GM19468 (cell line): ENCODE data around the gene CARM1.
"Not testable (repeated sequence)": the region's sequence is repeated elsewhere in the genome, so short reads cannot be mapped to it uniquely, and the experiment has no call there.

ENCODE experiments used
- ATAC-seq: cut with Tn5 transposase; IDR thresholded peaks from one replicate; pipeline ENCODE4 v1.9.1; 2021; ENCODE audit warnings: mild to moderate bottlenecking, moderate library complexity, moderate number of reproducible peaks; ENCODE audit not compliant: unreplicated experiment; ENCODE audit errors: extremely low read depth

CARM1 gene

DNA sequence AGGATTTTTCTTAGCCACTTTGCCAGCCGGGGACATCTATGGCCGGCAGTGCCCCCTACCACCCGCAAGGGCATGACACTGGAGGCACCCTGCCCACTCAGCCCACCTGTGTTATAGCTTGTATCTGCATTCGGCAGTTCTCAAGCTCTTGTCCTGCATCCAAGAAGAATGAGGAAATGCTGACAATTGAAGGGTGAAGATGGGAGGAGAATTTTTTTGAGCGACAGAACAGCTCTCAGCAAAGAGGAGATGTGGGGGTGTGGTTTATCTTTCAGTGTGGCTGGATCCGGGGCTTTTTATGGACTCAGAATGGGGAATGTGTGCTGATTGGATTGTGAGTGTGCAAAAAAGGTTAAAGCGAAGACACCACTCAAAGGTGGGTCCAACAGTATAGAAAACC, 28.6 kb upstream of the CARM1 start:
- ATAC-seq: no peak

DNA sequence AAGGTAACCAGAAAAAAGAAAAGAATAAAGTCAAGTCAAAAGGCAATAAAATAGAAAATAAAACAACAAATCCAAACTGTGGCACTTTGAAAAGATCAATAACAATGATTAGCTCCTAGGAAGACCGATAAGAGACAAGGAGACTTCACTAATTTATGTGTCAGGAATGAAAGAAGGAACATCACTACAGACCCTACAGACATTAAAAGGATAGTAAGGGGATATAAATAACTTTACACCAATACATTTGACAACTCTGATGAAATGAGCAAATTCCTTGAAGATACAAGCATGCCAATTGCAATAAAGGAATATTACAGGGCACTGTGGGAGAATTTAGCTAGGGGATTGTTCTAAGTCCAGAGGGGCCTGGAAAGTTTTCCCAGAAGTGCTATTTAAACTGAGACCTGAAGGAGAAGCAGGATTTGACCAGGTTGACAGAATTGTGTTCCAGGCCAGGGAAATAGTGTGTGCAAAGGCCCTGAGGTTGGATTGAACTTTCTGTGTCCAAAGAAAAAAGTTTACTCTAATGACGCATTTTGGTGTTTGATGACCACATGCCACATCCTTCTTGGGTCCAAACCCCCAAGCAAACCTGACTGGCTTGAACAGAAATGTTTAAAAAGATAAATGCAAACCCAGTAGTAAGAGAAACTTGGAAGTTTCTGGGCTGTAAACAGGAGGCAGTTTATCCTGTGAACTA, 24.7 kb upstream of the CARM1 start:
- ATAC-seq: no peak

DNA sequence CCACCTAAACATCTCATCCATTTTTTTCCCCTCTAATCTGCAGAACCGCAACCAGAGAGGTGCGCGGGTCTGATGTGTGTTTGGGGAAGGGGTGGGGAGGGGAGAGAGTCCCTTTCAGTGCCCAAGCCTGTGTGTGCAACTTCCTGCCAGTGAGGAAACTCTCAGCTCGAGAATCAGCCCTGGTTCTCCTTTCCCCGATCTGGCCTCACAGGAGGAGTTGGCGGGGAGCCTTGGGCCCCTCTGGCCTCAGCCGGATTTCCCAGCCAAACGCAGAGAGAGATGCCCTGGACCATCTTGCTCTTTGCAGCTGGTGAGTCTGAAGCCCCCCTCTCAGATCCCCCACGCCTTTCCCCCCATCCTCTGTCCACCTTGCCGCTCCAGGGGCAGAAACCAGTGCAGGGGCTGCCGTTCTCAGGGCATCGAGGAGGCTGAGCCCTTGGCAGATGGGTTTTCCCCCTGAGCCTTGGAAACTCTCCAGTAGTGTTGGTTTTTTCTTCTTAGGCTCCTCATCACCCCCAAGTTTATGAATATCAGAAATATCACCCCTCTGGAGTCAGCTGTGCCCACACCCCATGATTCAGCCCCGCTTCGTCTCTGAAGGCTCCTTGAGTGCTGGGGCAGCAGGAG, 23.0 kb upstream of the CARM1 start, which contains the start of gene C19orf38:
Gene C19orf38, plus strand, starts transcription at position 186 of the 627 bp plus-strand sequence. Its CDS starts 94 bp downstream, at position 280.
- no peak for ATAC-seq

DNA sequence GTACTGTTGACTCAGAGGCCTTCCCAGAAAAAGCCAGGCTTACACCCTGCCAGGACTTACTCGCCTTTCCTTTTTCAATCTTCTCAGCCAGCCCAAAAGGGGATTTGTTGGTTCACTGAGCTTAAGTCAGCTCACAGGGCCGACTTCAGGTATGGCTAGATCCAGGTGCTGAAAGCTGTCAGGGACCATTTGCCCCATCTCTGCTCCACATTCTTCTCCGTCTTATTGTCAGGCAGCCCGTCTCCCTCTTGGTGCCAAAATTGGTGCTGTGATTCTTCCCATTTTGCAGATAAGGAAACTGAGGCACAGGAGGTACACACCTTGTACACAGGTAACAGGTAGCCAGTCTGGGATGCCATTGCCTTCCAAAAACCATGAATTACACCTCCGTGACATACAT, 20.7 kb upstream of the CARM1 start:
- ATAC-seq: no peak

DNA sequence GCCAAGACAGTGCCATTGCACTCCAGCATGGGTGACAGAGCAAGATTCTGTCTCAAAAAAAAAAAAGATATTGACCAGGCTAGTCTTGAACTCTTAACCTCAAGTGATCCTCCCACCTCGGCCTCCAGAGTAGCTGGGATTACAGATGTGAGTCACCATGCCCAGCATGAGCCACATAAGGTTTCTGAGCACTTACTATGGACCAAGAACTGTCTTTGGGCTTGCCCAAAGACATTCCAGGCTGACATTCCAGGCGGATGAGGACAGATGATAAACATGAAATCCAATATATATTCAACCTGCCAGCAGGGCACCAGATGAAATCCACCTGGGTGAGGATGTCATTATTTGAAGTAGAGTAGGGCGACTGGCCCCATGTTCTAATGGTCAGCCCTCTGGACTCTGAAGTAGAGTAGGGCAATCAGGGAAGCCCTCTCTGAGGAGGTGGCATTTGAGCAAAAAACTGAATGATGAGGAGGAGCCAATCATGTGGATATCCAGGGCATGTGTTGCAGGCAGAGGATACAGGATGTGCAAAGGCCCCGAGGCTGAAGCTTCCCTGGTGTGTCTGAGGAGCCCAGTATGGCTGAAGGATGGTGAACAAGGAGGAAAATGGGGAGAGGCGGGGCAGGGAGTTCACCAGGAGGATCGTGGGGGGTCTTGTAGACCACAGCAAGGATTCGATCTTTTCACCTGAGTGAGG, 19.1 kb upstream of the CARM1 start:
- ATAC-seq: no peak

DNA sequence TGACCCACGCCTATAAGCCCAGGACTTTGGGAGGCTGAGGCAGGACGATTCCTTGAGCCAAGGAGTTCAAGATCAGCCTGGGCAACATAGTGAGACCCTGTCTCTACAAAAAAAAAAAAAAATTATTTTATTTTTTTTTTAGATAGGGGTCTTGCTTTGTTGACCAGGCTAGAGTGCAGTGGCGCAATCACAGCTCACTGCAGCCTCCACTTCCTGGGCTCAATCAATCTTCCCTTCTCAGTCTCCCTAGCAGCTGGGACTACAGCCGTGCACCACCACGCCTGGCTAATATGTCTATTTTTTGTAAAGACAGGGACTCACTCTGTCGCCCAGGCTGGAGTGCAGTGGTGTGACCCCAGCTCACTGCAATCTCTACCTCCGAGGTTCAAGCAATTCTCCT, 18.4 kb upstream of the CARM1 start:
- ATAC-seq: no peak

DNA sequence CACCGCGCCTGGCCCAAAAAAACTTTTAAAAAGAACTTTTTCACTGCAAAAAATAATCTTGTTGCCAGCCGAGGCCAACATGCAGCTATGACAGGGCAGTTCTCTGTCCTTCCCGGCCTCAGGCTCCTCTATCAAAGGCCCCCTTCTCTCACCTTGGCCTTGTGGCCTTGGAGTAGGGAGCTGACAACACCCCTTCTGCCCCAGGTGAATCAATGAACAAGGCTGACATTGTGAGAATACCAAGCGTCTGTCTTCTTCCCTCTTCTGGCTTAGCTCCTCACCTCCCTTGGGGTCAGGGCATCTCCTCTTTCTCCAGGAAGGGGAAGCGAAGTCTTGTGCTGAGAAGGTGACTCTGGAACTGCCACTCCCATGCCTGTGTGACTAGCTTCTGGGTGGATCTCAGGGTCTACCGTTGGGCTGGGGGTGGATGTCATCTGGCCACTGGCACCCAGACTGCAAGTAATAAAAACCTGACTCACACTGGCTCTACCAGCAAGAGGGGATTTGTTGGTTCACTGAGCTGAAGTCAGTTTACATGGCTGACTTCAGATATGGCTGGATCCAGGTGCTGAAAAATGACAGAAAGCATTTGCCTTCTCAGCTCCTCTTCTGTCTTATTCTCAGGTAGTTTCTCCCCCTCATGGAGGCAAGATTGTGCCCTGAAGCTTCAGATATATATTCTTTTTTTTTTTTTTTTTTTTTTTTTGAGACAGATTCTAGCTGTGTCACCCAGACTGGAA, 16.8 kb upstream of the CARM1 start:
- ATAC-seq: no peak

DNA sequence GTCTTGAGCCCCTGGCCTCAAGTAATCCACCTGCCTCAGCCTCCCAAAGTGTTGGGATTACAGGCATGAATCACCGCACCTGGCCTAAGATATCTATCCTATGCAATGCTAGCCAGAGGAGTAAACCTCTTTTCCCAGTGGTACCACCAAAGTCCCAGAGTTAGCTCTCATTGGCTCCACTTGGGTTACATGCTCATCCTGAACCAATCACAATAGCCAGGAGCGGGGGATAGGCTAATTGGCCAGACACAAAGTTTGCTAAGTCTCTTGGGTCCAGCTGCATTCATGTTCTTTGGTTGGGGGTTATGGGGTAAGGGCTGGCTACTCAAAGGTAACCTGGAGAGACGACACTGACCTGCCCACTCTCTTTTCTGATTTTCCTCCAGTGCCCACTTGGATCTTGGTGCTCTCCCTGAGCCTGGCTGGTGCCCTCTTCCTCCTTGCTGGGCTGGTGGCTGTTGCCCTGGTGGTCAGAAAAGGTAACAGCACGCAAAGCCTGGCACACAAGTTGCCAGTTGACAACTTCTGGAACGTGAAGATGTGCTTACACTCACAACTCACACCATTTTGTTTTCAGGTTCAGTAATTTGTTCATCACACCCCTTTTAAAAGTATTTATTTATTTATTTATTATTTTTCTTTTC, 15.4 kb upstream of the CARM1 start:
- ATAC-seq: no peak

DNA sequence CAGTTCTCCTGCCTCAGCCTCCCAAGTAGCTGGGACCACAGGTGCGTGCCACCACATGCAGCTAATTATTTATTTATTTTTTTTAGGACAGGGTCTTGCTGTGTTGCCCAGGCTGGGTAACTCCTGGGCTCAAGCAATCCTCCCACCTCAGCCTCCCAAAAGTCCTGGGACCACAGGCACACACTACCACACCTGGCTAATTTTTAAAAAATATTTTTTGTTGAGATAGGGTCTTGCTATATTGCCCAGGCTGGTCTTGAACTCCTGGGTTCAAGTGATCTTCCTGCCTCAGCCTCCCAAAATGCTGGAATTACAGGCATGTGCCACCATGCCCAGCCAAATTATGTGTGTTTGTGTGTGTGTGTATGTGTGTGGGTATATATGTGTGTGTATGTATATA, 14.5 kb upstream of the CARM1 start:
- not testable (repeated sequence) for ATAC-seq

DNA sequence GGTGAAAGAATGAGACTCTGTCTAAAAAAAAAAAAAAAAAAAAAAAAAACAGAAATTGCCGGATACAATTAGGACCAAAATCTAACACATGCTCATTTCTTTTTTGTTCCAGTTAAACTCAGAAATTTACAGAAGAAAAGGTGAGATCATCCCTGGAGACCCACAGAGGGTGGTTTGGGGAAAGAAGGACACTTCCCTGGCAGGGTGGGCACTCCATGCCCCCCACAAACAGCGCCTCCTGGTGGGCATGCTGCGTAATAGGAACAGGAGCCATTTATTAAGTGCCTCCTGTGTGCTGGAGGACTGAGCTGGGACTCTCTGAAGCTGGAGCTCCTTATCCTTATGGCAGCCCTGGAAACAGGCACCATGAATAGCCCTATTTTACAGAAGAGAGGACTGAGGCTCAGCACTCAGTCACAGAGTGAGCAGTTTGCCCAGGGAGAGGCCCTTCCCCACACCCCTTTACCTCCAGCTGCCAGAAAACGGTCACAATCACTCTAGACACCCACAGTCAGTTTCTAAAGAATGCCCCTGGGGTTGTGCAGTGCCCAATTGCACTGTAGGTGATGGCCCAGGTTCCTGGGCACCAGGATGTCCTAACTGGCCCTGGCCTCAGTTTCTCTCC, 13.0 kb upstream of the CARM1 start:
- ATAC-seq: no peak

DNA sequence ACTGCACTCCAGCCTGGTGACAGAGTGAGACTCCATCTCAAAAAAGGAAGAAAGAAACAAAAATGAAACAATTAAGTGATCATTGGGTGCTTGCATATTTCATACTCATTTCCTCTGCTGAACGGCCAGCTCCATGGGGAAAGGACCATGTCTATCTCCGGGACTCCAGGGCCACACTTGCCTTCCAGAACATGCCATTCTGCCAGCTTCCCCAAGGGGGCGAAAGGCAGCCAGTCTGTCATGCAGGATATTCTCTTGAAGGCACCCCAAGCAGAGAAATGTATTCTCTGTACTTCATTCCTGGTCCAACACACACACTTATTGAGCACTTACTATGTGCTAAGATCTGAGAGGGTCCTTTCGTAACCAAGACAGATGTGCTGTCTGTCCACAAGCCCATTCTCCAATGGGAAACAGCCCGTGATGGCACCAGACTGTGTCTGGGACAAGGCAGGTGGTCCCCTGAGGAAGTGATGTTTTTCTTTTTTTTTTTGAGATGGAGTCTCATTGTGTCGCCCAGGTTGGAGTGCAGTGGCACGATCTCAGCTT, 10.2 kb upstream of the CARM1 start:
- no peak for ATAC-seq

DNA sequence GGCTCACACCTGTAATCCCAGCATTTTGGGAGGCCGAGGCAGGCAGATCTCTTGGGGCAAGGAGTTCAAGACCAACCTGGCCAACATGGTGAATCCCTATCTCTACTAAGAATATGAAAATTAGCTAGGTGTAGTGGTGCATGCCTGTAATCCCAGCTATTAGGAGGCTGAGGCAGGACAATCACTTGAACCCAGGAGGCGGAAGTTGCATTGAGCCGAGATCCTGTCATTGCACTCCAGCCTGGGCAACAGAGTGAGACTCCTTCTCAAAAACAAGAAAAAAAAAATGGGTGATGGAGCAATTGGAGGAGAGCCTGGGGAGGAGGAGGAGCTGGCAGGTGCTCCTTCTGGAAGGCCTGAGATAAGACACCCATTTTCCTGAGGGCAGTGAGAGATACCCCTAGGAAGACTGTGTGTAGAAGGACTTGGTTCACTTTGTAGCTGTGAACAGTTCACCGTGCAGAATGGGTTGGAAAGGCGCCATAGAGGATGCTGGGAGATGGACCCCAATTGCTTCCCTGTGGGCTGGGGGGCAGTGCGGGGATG, 8.7 kb upstream of the CARM1 start:
- ATAC-seq: no peak

DNA sequence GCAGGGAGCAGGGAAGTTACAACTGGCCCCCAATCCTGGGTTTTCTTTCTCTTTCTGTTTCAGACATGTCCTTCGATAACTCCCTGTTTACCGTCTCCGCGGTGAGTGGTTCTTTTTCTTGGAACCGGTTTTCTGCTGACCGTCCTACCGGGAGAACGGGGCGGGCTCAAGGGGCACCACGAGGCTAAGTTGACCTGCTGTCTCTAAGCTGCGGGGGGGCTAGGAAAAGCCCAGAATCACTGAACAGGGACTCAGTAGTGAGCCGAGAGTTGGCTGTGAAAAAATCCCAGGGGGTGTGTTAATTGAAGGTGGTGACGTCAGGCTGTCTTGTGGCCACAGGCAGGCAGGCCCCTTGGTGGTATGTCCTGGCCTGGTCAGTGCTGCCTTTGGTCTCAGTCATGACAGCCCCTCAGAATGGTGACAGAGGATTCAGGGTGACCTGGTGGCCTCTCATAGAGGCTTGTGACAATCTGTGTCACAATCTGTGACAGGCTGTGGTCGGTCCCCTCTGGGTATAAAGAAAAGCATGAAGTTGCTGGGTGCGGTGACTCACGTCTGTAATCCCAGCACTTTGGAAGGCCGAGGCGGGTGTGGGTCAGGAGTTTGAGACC, 8.1 kb upstream of the CARM1 start:
- ATAC-seq: no peak

DNA sequence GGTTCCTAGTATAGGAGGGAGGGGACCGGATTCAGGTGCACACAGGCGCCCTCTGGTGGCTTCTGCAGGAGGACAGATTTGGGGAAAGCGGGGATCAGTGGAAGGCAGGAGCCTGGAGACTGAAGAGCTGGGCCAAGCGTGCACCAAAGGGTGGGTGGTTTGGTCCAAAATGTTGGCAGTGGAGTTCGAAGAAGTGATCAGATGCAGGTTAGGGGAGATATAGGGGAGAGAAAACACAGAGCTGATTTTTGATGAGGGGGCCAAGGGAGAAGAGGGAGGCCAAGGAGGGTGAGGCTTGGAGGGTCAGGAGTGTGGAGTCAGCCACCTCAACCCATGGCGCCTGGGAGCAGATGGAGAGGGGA, 6.8 kb upstream of the CARM1 start:
- ATAC-seq: no peak

DNA sequence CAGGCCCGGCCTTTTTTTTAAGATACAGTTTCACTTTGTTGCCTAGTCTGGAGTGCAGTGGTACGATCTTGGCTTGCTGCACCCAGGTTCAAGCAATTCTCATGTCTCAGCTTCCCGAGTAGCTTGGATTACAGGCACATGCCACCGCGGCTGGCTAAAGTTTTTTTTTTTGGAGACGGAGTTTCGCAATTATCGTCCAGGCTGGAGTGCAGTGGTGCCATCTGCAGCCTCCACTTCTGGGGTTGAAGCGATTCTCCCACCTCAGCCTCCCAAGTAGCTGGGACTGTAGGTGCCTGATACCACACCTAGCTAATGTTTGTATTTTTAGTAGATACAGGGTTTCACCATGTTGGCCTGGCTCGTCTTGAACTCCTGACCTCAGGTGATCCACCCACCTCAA, 4.9 kb upstream of the CARM1 start:
- ATAC-seq: no peak

DNA sequence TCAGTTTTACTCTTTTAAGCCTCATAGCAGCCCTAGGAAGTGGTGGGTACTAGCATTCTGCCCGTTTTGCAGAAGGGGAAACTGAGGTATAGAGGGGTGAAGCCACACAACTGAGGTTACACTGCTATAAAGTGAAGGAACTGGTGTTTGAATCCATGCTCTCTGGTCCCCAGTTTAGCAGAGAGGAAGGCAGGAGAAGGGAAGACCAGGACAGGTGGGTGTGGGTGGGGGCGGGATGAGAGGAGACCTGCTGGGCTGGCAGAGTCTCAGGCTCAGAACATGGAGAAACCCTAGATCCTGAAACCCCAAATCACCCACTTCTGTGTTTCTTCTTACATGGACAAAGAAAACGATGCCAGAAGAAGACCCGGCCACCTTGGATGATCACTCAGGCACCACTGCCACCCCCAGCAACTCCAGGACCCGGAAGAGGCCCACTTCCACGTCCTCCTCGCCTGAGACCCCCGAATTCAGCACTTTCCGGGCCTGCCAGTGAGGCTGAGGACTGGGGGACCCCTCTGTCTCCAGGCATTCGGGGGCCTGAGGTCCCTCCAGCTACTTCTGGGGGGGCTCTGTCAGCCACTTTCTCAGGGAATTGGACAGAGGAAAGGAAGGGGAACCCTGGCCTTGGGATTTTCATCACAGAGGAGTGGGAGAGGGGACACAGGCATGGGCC, 2.3 kb upstream of the CARM1 start:
- no peak for ATAC-seq

DNA sequence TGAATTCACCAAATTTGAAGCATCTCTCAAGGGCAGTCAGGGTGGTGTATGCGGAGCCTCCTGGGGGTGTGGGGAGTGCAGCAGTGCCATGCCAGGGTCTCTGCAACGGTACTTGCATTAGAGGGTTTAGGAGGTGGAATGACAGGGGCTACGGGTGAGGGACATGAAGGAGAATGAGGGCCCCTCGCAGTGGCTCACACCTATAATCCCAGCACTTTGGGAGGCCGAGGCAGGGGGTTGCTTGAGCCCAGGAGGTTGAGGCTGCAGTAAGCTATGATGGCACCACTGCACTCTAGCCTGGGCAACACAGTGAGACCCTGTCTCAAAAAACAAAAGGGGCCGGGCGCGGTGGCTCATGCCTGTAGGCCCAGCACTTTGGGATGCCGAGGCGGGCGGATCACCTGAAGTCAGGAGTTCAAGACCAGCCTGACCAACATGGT, 1.5 kb upstream of the CARM1 start:
- ATAC-seq: not testable (repeated sequence)

DNA sequence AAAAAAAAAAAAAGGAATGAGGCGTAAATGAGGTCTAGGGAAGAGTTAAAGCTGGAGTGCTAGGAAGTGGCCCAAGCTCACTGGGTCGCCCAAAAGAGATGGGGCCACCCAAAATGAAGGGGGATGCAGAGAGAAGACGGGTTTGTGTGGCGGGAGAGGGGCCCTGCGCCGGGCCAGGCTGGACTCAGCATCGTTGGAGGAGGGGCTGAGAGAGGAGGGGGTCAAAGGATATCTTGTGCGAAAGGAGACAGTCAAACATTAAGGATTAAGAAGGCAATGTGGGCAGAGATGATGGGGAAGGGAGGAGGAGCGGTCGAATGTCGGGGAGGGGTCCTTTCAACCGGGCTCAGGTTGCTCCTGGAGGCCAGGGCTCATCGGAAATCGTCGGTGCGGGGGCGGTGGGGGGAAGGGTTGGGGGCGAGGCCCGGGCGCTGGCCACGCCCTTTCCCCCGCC, 825 bp upstream of the CARM1 start:
- no peak for ATAC-seq
